HG03025 (cell line): Measurements from ENCODE around the gene EEF1E1.

Experiments
- ATAC-seq: cut with Tn5 transposase; IDR thresholded peaks from one replicate; pipeline ENCODE4 v1.9.1; 2021; ENCODE audit warnings: mild to moderate bottlenecking, moderate library complexity; ENCODE audit not compliant: unreplicated experiment, low FRiP score

Gene EEF1E1

DNA sequence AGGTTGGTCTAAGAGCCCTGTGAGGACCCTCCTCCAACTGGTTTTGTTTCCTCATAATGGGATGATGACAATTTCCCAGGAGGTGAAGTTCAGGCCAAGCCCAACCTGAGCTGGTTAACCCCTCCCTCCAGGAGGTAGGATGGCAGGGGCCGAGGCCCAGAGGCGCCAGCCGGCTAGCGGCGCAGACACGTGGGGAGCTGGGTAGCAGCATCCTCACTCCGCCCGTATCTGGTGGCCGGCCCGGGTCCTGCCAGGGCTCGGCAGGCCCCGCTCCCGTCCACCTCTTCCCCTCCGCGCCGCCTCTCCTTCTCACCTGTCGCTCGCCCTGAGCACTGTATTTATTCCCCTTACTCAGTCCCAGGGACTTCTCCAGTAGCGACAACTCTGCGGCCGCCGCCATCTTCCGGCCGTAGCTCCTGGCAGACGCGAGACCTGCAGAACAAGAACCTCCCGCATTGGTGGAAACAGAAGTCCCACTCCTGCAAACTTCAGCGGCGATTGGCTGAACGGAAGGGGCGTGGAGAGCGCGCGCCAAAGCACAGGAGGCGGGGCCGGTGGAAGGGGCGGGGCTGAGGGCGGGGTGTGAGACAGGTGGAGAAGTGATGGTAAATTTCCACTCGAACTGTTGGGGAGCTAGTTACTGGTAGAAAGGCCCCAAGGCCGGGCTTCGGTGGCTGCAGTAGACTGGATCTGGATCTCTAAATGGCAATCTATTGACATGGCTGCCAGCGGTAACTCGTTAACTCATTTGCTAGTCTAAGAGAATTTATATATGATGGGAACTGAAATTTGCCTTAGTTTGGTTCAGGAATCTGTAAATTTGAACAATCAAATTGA, at the start of gene EEF1E1:
Gene EEF1E1, minus strand, starts transcription at position 427 of the 837 bp plus-strand sequence. Its CDS starts 27 bp downstream, at position 400.
- ATAC-seq: peak; percentile 99

DNA sequence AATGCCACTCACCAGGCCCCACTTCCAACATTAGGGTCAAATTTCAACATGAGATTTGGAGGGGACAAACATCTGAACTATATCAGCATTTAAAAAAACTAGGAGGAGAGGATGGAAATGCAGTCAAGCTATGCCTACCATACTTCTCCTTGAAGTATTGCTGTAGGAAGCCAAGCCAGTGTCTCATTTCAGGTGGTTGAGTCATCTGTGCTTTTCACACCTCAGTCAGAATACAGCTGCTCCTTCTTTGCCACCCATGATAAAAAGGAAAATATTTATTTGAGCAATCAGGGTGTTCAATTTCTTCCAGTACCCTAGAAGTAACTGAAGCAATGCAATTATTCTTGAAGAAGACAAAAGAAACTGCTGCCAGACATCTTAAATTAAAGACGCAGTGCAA, 47.0 kb upstream of the EEF1E1 start:
- ATAC-seq: no peak

DNA sequence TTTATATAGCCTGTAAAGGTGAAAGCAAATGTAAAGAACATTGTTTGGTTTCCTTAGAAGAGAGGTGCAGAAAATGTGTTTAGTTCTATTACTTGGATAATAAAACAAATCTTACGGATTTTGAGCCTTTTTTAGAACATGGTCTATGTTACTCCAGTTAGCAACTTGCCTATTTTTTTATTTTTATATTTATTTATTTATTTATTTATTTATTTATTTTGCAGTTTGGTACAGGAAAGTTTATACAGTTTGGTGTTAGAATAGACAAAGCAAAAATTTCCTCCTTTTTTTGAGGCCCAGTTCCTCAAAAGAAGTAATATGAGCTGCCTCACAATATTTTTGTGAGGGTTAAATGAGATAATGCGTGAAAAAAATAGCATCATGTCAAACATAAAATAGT, 41.6 kb upstream of the EEF1E1 start:
- no peak for ATAC-seq

GRCh38 chr6:8139451-8139850, 37.1 kb upstream of the EEF1E1 start:
- ATAC-seq: no peak

- no peak for ATAC-seq
These were observed 35.2 kb upstream of the EEF1E1 start for GRCh38 chr6:8137529-8137939.

DNA sequence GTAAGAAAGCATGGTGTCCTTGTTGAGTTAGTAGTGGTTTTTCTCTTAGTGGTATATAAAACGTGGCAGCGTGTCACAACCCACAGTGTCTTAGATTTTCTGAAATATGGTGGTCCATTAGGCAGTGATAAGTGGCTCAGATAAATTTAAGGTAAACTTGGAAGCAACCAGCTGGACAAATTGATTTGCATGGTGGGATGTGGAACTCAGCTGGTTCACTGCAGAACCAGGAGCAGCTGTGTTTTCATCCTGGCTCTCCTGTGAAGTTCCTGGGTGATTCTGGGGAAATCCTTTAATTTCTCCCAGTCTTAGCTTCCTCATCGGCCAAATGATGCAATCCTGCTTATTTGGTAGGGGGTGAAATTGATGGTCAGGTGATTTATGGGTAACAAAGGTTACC, 32.9 kb upstream of the EEF1E1 start:
- ATAC-seq: no peak

DNA sequence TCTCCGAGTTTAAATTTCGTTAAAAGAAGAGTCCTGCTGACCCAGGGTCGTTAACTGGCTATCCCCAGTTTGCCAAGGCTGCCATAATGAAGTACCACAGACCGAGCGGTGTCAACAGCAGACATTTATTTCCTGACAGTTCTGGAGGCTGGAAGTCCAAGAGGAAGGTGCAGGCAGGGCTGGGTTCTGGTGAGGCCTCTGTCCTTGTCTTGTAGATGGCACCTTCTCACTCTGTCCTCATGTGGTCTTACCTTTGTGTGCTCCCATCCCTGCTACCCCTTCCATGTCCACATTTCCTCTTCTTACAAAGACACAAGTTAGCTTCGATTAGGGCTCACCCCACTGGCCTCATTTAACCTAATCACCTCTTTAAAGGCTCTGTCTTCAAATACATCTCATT, 29.8 kb upstream of the EEF1E1 start:
- no peak for ATAC-seq

DNA sequence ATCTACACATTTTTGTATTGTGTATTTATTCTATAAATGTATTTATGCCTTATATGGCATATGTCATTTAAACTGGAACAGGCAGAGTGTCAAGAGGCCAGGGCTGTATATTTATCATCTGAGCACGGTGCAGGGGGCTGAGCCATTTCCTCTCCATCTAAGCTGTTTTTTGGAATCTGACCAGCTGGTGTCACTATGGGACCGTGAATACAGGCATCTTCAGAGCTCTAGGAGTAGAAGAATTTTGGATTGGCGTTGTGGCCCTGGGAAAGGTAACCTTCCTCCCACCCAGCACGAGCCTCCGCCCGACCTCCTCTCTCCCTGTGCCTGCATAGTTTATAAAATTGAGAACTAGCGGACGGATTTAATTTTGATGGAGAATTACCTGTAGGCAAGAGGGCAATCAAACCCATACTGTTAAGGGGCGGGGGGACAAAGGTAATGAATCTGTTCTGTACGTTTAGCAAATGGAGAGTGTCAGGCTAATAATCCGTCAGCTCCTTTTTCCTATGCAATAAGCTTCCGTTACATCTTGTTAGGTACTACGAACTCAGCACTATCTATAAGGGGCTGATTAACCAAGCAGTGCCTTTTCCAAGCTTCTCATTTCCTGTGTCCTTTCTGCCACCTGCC, 29.0 kb upstream of the EEF1E1 start:
- ATAC-seq: no peak

GRCh38 chr6:8130399-8130798, 28.1 kb upstream of the EEF1E1 start:
- no peak for ATAC-seq

DNA sequence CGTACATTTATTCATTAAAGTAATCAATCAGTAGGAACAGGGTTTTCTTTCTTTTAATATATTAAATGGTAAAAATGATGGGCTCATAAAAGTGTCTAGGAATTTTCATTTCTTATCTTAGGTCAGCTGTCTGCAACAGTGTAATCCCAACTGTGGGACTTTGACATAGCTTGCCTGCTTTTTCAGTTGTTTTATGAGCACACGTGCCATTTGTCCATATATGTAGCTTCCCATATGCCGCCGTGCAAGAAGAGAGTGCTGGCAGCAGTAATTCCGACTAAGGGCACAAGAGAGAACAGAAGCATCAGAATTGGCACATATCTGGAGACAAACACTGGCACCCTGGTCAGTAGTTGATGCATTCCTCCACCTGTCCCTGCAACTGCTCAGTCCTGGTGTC, 20.9 kb upstream of the EEF1E1 start:
- ATAC-seq: no peak

- ATAC-seq: no peak
These were observed 12.6 kb upstream of the EEF1E1 start for GRCh38 chr6:8114956-8115355.

GRCh38 chr6:8113131-8113654, 10.8 kb upstream of the EEF1E1 start:
- ATAC-seq: no peak

DNA sequence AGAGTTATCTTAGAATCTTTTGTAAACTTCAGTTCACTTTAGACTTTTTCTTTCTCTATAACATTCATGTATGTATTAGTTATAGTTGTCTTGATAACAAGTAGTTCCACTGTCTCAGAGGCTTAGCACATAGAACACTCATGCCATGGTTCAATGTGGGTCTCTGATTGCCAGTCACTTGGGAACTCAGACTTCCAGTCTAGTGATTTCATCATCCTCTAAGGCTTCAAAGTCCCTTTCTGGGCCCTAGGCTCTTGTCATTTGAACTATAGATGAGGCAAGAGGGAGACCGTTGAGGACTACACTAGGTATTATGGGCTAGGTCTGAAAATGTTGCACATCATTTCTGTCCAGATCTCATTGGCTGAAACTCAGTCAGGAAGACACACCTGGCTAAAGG, 8.4 kb upstream of the EEF1E1 start:
- no peak for ATAC-seq

- ATAC-seq: peak; percentile 86
These were observed 7.9 kb upstream of the EEF1E1 start for GRCh38 chr6:8110117-8110721.

GRCh38 chr6:8108759-8109539, 6.6 kb upstream of the EEF1E1 start:
- no peak for ATAC-seq

DNA sequence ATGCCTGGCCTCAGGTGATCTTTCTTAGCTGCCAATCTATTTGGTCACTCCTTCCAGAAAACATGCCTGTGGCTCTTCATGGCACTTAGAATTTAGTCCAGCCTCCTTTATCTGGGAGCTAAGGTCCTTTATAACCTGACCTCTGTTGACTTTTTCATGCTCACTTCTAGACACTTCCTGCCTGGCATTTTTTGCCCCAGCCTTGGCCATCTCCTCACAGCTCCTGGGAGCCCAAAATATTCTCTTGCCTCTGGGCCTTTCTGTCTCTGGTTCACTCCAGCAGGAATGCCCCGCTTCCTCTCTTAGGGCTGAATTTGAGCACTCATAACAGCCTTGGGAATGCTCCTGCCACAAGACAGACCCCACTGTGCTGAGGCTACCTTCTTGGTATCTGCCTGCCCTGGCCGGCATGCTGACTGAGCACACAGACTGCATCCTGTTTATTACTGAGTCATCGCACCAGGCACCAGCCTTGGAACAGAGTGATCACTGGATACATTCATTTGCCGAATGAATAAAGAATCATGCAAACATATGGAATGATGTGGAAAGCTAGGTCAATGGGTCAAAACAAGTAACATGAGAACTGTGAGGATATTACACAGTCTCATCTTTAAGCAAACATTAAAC, 5.8 kb upstream of the EEF1E1 start:
- ATAC-seq: no peak

DNA sequence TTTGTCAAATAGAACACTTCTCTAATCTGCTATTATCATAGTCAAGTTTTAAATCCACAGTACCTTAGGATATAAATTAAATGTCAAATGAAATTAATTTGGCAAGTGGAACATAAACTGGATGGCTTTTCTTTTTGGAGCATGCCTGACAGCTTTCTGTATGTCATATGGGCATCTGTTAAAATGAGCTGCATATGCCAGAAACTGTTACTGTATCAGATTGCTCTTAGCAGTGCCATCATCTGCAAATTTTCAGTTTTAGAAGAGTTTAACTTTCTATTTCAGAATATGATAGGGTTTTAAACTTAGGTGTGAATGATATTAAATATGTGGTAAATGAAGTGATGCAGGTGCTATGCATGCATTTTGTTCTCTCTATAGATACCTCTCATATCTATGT, 3.4 kb upstream of the EEF1E1 start:
- ATAC-seq: no peak

GRCh38 chr6:8103726-8104125, 1.4 kb upstream of the EEF1E1 start:
- ATAC-seq: no peak

DNA sequence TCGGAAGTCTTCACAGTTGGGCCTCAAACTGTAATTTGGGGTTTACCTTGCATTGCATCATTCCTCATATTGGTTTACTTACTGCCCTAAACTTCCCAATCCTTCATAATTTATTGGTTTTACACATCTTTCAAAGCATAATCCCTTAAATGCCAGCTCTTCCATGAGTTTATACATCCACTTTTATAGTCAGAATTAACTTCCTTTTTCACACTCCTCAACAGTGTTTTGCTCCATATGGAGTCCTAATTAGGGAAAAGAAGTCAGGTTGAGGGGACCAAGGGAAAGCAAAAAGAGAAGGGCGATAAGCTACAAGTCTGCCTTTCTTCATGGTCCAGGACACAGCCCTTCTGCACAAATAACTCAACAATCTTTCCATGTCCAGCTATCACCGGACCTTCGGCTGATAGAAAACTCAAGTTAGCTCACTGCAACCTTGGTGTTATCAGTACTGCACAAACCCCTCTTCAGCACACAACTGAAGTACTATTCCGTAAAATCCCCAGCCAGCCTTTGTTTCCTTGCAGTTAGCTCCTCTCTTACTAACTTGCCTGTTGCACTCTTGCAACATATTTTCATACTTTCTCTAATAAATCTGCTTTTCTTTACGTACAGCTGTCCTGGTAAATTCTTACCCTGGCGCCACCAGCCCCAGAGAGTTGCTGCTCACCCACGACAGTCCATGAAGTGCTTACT, 2.0 kb downstream of the EEF1E1 start:
- no peak for ATAC-seq

- no peak for ATAC-seq
These were observed 11.7 kb downstream of the EEF1E1 start for GRCh38 chr6:8090650-8091049.
